ENCODE results near the gene COL6A1.

The COL6A1 gene

GRCh38 chr21:45994086-45994661 lies 12.6 kb downstream of the COL6A1 start:
- no peak for TF ChIP-seq CTCF (IDR thresholded peaks at IDR 0.05; ENCODE audit: borderline replicate concordance, insufficient read depth, low read depth, low read length)
- H3K4me3 ChIP-seq (ENCODE audit: low read depth, low read length) = no peak overlapping the region

GRCh38 chr21:45994759-45995685 lies 13.5 kb downstream of the COL6A1 start:
- no peak for TF ChIP-seq CTCF (IDR thresholded peaks at IDR 0.05; ENCODE audit: borderline replicate concordance, insufficient read depth, low read depth, low read length)
- no peak overlapping the region for H3K4me3 ChIP-seq (ENCODE audit: low read depth, low read length)

GRCh38 chr21:45995686-45996179 lies 14.2 kb downstream of the COL6A1 start:
- TF ChIP-seq CTCF (IDR thresholded peaks at IDR 0.05; ENCODE audit: borderline replicate concordance, insufficient read depth, low read depth, low read length) = no peak
- no peak overlapping the region for H3K4me3 ChIP-seq (ENCODE audit: low read depth, low read length)

DNA sequence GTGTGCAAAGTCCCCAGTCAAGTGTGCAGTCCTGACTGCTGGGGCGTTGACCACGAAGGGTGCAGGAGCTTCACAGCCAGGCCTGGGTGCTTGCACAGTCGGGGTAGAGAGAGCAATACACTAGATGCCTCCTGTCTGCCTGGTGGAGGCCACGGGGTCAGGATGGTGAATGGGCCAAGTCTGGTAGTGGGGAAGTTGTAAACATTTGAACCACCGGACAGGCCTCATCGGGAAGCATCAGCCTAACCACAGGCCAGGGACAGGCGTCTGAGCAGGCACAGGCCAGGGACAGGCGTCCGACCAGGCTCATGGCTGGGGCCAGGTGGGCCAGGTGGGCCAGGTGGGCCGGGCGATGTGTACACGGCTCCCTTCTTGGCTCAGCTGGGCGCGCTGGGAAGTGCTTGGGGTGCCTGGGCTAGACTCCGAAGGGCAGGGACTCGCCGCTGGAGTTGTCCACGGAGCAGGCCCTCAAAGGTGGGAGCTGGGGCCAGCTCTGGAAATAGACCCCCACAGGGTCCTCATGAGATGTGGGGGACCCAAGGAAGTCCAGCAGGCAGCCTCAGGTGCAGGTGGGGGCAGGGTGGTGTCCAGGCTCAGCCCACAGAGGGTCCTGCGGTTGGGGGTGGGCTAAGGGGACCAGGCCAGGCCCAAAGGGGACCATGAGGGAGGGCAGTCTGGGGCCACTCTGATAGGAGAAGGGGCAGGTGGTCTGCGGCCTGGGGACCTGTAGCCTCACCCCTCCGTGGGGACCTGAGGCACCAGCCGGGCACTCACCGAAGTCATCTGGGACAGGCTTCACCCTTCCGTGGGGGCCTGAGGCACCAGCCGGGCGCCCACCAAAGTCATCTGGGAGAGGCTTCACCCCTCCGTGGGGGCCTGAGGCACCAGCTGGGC lies 15.0 kb downstream of the COL6A1 start:
- H3K4me3 ChIP-seq (ENCODE audit: low read depth, low read length) = no peak overlapping the region
- no peak for TF ChIP-seq CTCF (IDR thresholded peaks at IDR 0.05; ENCODE audit: borderline replicate concordance, insufficient read depth, low read depth, low read length)

DNA sequence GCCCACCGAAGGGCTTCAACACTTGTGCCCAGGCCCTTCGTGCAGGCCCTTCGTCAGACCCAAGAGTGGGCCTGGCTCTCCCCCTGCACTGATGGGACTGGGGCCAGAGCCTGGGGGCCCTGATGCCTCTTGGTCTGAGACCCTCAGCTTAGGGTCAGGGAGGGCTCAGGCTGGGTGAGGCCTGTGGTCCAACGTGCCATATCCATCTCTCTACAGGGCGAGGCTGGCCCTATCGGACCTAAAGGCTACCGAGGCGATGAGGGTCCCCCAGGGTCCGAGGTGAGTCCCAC lies 15.6 kb downstream of the COL6A1 start:
- H3K4me3 ChIP-seq (ENCODE audit: low read depth, low read length) = no peak overlapping the region
- TF ChIP-seq CTCF (IDR thresholded peaks at IDR 0.05; ENCODE audit: borderline replicate concordance, insufficient read depth, low read depth, low read length) = no peak

DNA sequence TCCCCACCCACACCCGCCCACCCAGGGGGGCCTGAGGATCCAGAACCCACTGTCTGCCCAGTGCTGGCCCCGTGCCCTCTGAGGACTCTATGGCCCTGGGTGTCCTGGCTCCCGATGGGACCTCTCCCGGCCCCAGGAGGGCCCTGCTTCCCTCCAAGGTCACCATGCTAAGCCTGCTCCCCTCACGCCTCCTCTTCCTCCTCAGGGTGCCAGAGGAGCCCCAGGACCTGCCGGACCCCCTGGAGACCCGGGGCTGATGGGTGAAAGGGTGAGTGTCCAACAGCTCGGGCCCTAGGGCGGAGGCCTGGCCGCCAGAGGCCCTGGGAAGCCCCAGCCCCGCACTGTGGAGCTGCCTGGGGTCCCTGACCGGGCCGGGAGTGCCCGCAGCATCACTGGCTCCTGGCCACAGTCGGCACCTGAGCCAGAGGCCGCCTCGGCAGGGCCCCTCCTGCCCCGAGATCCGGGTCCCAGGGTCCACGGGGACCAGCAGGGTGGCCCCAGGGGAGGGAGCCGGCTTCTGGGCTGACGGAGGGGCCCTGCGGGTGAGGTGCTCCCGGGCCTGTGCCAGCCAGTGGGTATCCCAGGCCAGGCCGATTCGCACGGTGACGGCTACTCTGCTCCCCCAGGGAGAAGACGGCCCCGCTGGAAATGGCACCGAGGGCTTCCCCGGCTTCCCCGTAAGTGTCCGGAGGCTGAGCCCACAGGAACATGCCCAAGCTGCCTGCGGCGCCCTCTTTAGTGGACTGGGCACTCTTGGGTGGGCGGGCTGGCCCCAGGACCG lies 16.1 kb downstream of the COL6A1 start:
- no peak for TF ChIP-seq CTCF (IDR thresholded peaks at IDR 0.05; ENCODE audit: borderline replicate concordance, insufficient read depth, low read depth, low read length)
- H3K4me3 ChIP-seq (ENCODE audit: low read depth, low read length) = no peak overlapping the region
